NCI-H82 treated with DMSO at 0.1 percent for 48 hours (cell line): ENCODE measurements around the gene ENO3.

Experiments
- DNase-seq: peaks from one replicate; lab custom pipeline; 2025; ENCODE audit not compliant: unreplicated experiment; lab: John Stamatoyannopoulos, UW

The ENO3 gene

GRCh38 chr17:5003214-5003867 lies 52.4 kb downstream of the ENO3 start:
- DNase-seq = no peak
